HepG2 (cell line): ENCODE measurements around the gene ENKUR. TPM values are rescaled to one million over a fixed set of nuclear protein-coding genes. Genes with fewer than 3 reads are reported as not detected.
A peak's percentile ranks its signal among the peaks of the same experiment; 100 is the strongest.

Experiments used
- ATAC-seq: fragments of 200-7000 bp; cut with Tn5 transposase; 3 replicates; pipeline ENCODE4 v1.9.1; 2020; ENCODE audit warnings: mild to moderate bottlenecking, moderate library complexity
- BruUV-seq: library from RNA; stranded (reverse); fragments of 400-500 nt; replicated peaks from 2 replicates; lab custom pipeline; 2021; lab: Mats Ljungman, UMichigan
- CTCF ChIA-PET: fragments of 300-600 bp; formaldehyde crosslinking; extraction: SDS; loops from one replicate; lab custom pipeline; 2021; ENCODE audit warnings: low total read pairs, inconsistent platforms, low intra/inter-chr PET ratio; lab: Yijun Ruan, JAX
- POLR2A ChIA-PET: fragments of 350-600 bp; sonication (Branson Sonifier 250); formaldehyde crosslinking; loops from one replicate; lab custom pipeline; 2020; ENCODE audit warnings: antibody characterized with exemption, inconsistent platforms; lab: Yijun Ruan, JAX
- DNase-seq: peaks from one replicate; pipeline ENCODE4 v3.0.0-alpha.2; 2015; ENCODE audit warnings: low spot score
- FAIRE-seq: peaks from 3 replicates; lab custom pipeline; 2011; peaks lifted over from hg19 to GRCh38; lab: Jason Lieb, UNC
- H2AFZ ChIP-seq: one replicate; pipeline ENCODE4 v1.6.1; 2011; ENCODE audit warnings: low read length, inconsistent platforms
- H3K27ac ChIP-seq: fragments of 300-600 bp; 3 replicates; pipeline ENCODE4 v1.8.0; 2011; ENCODE audit warnings: mixed run types, mild to moderate bottlenecking, mixed read lengths, low read length, inconsistent platforms; ENCODE audit not compliant: insufficient read depth; ENCODE audit errors: extremely low read length
- H3K27me3 ChIP-seq, 2 experiments: fragments of 200-600 bp in 1 of 2; 2 replicates in 1 of 2; 3 replicates in 1 of 2; pipeline versions ENCODE4 v1.6.0 to v1.8.0; 2011; ENCODE audit warnings: low read length in 2 of 2, mild to moderate bottlenecking in 2 of 2, moderate library complexity in 2 of 2, inconsistent platforms in 1 of 2; ENCODE audit not compliant: insufficient read depth in 2 of 2, control insufficient read depth in 1 of 2
- H3K36me3 ChIP-seq, 2 experiments: fragments of 200-600 bp in 1 of 2; replicated peaks in 1 of 2; 2 replicates in 1 of 2; 3 replicates in 1 of 2; pipeline versions ENCODE4 v1.5.1 to v1.8.0; 2011; ENCODE audit warnings: low read length in 2 of 2, inconsistent platforms in 1 of 2; ENCODE audit not compliant: insufficient read depth in 2 of 2, control insufficient read depth in 1 of 2
- H3K4me1 ChIP-seq: 2 replicates; pipeline ENCODE4 v1.5.1; 2012; ENCODE audit warnings: low read length, inconsistent platforms; ENCODE audit not compliant: insufficient read depth
- H3K4me2 ChIP-seq: 2 replicates; pipeline ENCODE4 v1.6.0; 2011; ENCODE audit warnings: low read depth, low read length, inconsistent platforms
- H3K4me3 ChIP-seq, 3 experiments: fragments of 200-600 bp in 1 of 3; sonication (generic), shearing (Covaris generic) in 1 of 3; replicated peaks in 1 of 3; 2 replicates each; pipeline ENCODE4 v1.5.1; 2011 to 2016; ENCODE audit warnings: low read length in 3 of 3, inconsistent platforms in 2 of 3, low read depth in 2 of 3, mild to moderate bottlenecking in 2 of 3, control low read depth in 1 of 3, mixed read lengths in 1 of 3; ENCODE audit not compliant: insufficient read depth in 1 of 3
- H3K79me2 ChIP-seq: one replicate; pipeline ENCODE4 v1.6.1; 2011; ENCODE audit warnings: low read length, inconsistent platforms; ENCODE audit not compliant: insufficient read depth
- H3K9ac ChIP-seq: 2 replicates; pipeline ENCODE4 v1.6.0; 2011; ENCODE audit warnings: mild to moderate bottlenecking, low read depth, low read length, inconsistent platforms; ENCODE audit not compliant: insufficient read depth
- H3K9me3 ChIP-seq: 2 replicates; pipeline ENCODE4 v1.5.1; 2012; ENCODE audit warnings: mild to moderate bottlenecking, low read length
- H4K20me1 ChIP-seq: 2 replicates; pipeline ENCODE4 v1.6.0; 2011; ENCODE audit warnings: inconsistent platforms, mild to moderate bottlenecking, low read length, moderate library complexity; ENCODE audit not compliant: insufficient read depth
- ETV5 ChIP-seq: IDR thresholded peaks from 2 replicates; pipeline ENCODE4 v1.6.1; 2018; ENCODE audit warnings: missing biosample characterization, missing genetic modification reagents, inconsistent platforms, borderline replicate concordance
- KDM4B ChIP-seq: sonication (generic); formaldehyde crosslinking; IDR thresholded peaks from 2 replicates; pipeline ENCODE4 v1.4.0; 2020; ENCODE audit warnings: missing genetic modification reagents
- KIAA2018 ChIP-seq: sonication (generic); formaldehyde crosslinking; IDR thresholded peaks from 2 replicates; pipeline ENCODE4 v1.5.0; 2020; ENCODE audit warnings: mild to moderate bottlenecking, missing genetic modification reagents, borderline replicate concordance
- NKX3-1 ChIP-seq: sonication (generic); formaldehyde crosslinking; IDR thresholded peaks from 2 replicates; pipeline ENCODE4 v1.5.0; 2020; ENCODE audit warnings: missing genetic modification reagents
- SALL2 ChIP-seq: sonication (generic); formaldehyde crosslinking; IDR thresholded peaks from 2 replicates; pipeline ENCODE4 v1.8.1; 2023; ENCODE audit warnings: mild to moderate bottlenecking, missing genetic modification reagents, inconsistent platforms
- SMARCC2 ChIP-seq: fragments of 450-650 bp; IDR thresholded peaks from 2 replicates; pipeline ENCODE4 v1.6.1; 2017; ENCODE audit warnings: antibody characterized with exemption, mild to moderate bottlenecking
- SRY ChIP-seq: sonication (generic); formaldehyde crosslinking; IDR thresholded peaks from 2 replicates; pipeline ENCODE4 v1.8.0; 2022; ENCODE audit warnings: mild to moderate bottlenecking, missing genetic modification reagents
- TAF1 ChIP-seq: sonication (generic); formaldehyde crosslinking; IDR thresholded peaks from 2 replicates; pipeline ENCODE4 v1.4.0; 2020; ENCODE audit warnings: missing genetic modification reagents
- TAF15 ChIP-seq: fragments of 200-400 bp; formaldehyde crosslinking; IDR thresholded peaks from one replicate; pipeline ENCODE4 v1.6.1; 2018; ENCODE audit warnings: mild to moderate bottlenecking, low read depth, low read length; ENCODE audit not compliant: poor library complexity, severe bottlenecking
- ZBTB38 ChIP-seq: sonication (generic); formaldehyde crosslinking; IDR thresholded peaks from 2 replicates; pipeline ENCODE4 v1.5.1; 2020; ENCODE audit warnings: mild to moderate bottlenecking, missing genetic modification reagents
- ZC3H4 ChIP-seq: sonication (generic); formaldehyde crosslinking; IDR thresholded peaks from 2 replicates; pipeline ENCODE4 v1.4.0; 2020; ENCODE audit warnings: missing genetic modification reagents, borderline replicate concordance
- ZFP37 ChIP-seq: sonication (generic); formaldehyde crosslinking; IDR thresholded peaks from 2 replicates; pipeline ENCODE4 v1.4.0; 2020; ENCODE audit warnings: missing genetic modification reagents, borderline replicate concordance
- WGBS: methylation state at CpG from one replicate; pipeline ENCODE4 v1.1.6; 2017; ENCODE audit warnings: low lambda C conversion rate; 5-methylcytosine and 5-hydroxymethylcytosine counted together
- in situ Hi-C: cut with HindIII; loops from 2 replicates; pipeline ENCODE4 v1.10.0; 2017; ENCODE audit warnings: low pct_unique_long_range_greater_than_20kb; ENCODE audit not compliant: extremely low pct_ligation_motif_present
- intact Hi-C: fragments of 100-400 bp; cut with micrococcal nuclease; formaldehyde crosslinking; loops from one replicate; pipeline ENCODE4 v1.10.0; 2022; ENCODE audit not compliant: unreplicated experiment
- polyA plus RNA-seq, 8 experiments: library from polyadenylated mRNA; depleted of rRNA in 3 of 8; stranded (reverse) in 7 of 8; unstranded in 1 of 8; fragments of >200 nt; fragmentation: Illumina TruSeq in 4 of 8; extraction: Trizol in 4 of 8; gene quantifications; 2 replicates each; pipeline versions ENCODE4 v1.2.1 to v1.2.3, GENCODE V29; 2011 to 2016; ENCODE audit warnings: low read depth in 4 of 8, missing spikeins in 1 of 8, mixed read lengths in 1 of 8; ENCODE audit not compliant: insufficient read depth in 1 of 8
- total RNA-seq, 5 experiments: library from RNA; depleted of rRNA; stranded (reverse); fragments of >200 nt; fragmentation: Illumina TruSeq; extraction: Trizol; gene quantifications; 2 replicates each; pipeline ENCODE4 v1.2.3, GENCODE V29; 2016; ENCODE audit warnings: low read depth in 1 of 5
- TF ChIP-seq, protein P1 (sequence below): sonication (generic); formaldehyde crosslinking; IDR thresholded peaks from 2 replicates; pipeline ENCODE4 v1.4.0; 2020; ENCODE audit warnings: mild to moderate bottlenecking, low read depth, missing genetic modification reagents

ENKUR gene
- total and polyA plus RNA-seq, 2 of the 13 experiments (the other 11 are each of a cell fraction or from before 2014, with no cell fraction given): 0.15 TPM

DNA sequence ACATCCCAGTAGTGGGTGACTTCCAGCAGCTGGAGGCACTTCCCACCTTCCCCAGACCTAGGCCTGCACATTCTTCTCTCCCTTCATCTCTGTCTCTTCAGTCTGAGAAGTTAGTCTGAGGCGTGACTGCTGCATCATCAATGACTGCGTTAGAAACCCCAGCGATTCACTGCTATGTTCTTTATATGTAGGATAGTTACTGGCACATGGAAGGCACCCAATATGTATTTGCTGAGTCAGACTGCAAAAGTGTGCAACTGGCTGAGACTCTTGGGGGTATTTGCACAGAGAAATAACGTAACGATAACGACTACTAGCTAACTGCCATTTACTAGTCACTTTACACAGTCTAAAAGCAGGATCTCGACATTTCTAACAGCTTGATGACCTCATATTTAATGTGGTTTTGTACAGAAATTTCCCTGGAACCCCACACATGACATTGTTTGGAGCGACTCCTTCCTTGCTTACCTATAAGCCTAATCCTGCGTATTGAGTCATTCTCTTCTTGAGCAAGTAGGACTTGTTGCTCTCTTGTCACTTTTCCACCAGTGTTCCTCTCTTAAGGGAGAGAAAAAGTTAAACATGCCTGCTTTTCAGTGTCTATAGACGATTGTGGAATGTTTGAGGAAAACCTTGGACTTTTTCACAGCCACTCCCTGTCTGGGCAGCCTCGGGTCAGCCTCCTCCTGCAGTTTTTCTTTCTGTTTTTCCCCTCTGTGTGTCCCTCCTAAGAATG is 45.9 kb upstream of the ENKUR start (continued):
- TF ChIP-seq ZC3H4 (CRISPR knock-in tag) (no peak), SALL2 (0 out of 2 replicates have a peak, but pooled peaks have one; percentile 27), ZBTB38 (CRISPR knock-in tag) (peak; percentile 16; the same call in 1 of the 2 replicates)
- TF ChIP-seq, all 625 proteins: peak for 15

GRCh38 chr10:25061125-25061524 is 45.2 kb upstream of the ENKUR start:
- Histone ChIP-seq H3K27ac (peak overlapping the region; percentile 69), H3K4me3 (no peak overlapping the region), H3K4me1 (peaks cover 59% of the 10 kb centered on the region), H3K4me2 (no peak overlapping the region; the same call in 1 of the 2 replicates), H3K9ac (no peak overlapping the region), H3K9me3 (no peaks in the 10 kb centered on the region), H3K27me3 (no peaks in the 10 kb centered on the region), H3K79me2 (no peaks in the 10 kb centered on the region), H4K20me1 (no peaks in the 10 kb centered on the region), H3K36me3 (no peaks in the 10 kb centered on the region), H2AFZ (no peak overlapping the region)
- ChIA-PET CTCF (no interaction called here), POLR2A (interaction anchor here (2.0 kb wide), 2 partner anchors 18 to 45 kb away, joined by 8 to 11 read pairs; partner anchors contain the start of genes ENKUR and THNSL1)
- intact Hi-C loops: loop anchor here (5.0 kb wide), 1 partner anchor 44 kb away; the partner anchor contains the start of genes ENKUR and THNSL1
- no peak for ATAC-seq
- no peak for FAIRE-seq
- no TSS peak for BruUV-seq
- DNase-seq: no peak
- in situ Hi-C loops: loop anchor here (5.0 kb wide), 1 partner anchor 44 kb away; the partner anchor contains the start of genes ENKUR and THNSL1
- TF ChIP-seq TAF15 (no peak), SRY (CRISPR knock-in tag) (no peak), KIAA2018 (CRISPR knock-in tag) (no peak), KDM4B (no peak), SMARCC2 (no peak), ZFP37 (CRISPR knock-in tag) (no peak), ETV5 (no peak), TAF1 (CRISPR knock-in tag) (no peak), NKX3-1 (CRISPR knock-in tag) (no peak)
- TF ChIP-seq, protein P1, sequence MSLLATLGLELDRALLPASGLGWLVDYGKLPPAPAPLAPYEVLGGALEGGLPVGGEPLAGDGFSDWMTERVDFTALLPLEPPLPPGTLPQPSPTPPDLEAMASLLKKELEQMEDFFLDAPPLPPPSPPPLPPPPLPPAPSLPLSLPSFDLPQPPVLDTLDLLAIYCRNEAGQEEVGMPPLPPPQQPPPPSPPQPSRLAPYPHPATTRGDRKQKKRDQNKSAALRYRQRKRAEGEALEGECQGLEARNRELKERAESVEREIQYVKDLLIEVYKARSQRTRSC: no peak
- TF ChIP-seq, all 625 proteins: peak for 0
- 88% methylated on average over 6 of the region's 7 CpGs for WGBS
